Keratinocyte (primary cell): ENCODE data around the gene ALDH4A1. TPM values are rescaled to one million over a fixed set of nuclear protein-coding genes. Genes with fewer than 3 reads are reported as not detected.

ENCODE experiments used
- DNase-seq: peaks from one replicate; pipeline ENCODE4 v3.0.0-alpha.2; 2011; ENCODE audit warnings: low read depth, missing footprints, low spot score
- FAIRE-seq: peaks from 2 replicates; lab custom pipeline; 2011; peaks lifted over from hg19 to GRCh38; lab: Jason Lieb, UNC
- H2AFZ ChIP-seq: 2 replicates; pipeline ENCODE4 v1.6.0; 2012; ENCODE audit warnings: low read length, control low read depth, inconsistent platforms; ENCODE audit not compliant: control insufficient read depth
- H3K27ac ChIP-seq: 2 replicates; pipeline ENCODE4 v1.5.1; 2011; ENCODE audit warnings: low read length; ENCODE audit not compliant: control insufficient read depth, insufficient read depth
- H3K27me3 ChIP-seq: 3 replicates; pipeline ENCODE4 v1.6.0; 2011; ENCODE audit warnings: low read length; ENCODE audit not compliant: control insufficient read depth, insufficient read depth; ENCODE audit errors: extremely low read depth
- H3K36me3 ChIP-seq, 2 experiments: 2 replicates in 1 of 2; 3 replicates in 1 of 2; pipeline ENCODE4 v1.5.1; 2011; ENCODE audit warnings: low read length in 2 of 2, mild to moderate bottlenecking in 1 of 2; ENCODE audit not compliant: control insufficient read depth in 2 of 2, insufficient read depth in 2 of 2; ENCODE audit errors: extremely low read depth in 1 of 2
- H3K4me1 ChIP-seq: 3 replicates; pipeline ENCODE4 v1.5.1; 2011; ENCODE audit warnings: low read length; ENCODE audit not compliant: control insufficient read depth, insufficient read depth; ENCODE audit errors: extremely low read depth
- H3K4me2 ChIP-seq: 3 replicates; pipeline ENCODE4 v1.6.0; 2011; ENCODE audit warnings: low read depth, low read length; ENCODE audit not compliant: control insufficient read depth, insufficient read depth; ENCODE audit errors: extremely low read depth
- H3K4me3 ChIP-seq, 3 experiments: fragments of 200-600 bp in 1 of 3; sonication (generic) in 1 of 3; 2 replicates in 2 of 3; 3 replicates in 1 of 3; pipeline ENCODE4 v1.5.1; 2011 to 2016; ENCODE audit warnings: low read length in 3 of 3, mild to moderate bottlenecking in 3 of 3, control low read depth in 2 of 3, inconsistent platforms in 1 of 3, low read depth in 1 of 3, mixed read lengths in 1 of 3, mixed run types in 1 of 3, moderate library complexity in 1 of 3; ENCODE audit not compliant: control insufficient read depth in 2 of 3, insufficient read depth in 2 of 3; ENCODE audit errors: extremely low read depth in 1 of 3
- H3K79me2 ChIP-seq: 2 replicates; pipeline ENCODE4 v1.6.0; 2012; ENCODE audit warnings: low read length; ENCODE audit not compliant: control insufficient read depth, insufficient read depth
- H3K9ac ChIP-seq: 3 replicates; pipeline ENCODE4 v1.6.0; 2011; ENCODE audit warnings: low read length; ENCODE audit not compliant: control insufficient read depth, insufficient read depth; ENCODE audit errors: extremely low read depth
- H3K9me1 ChIP-seq: 3 replicates; pipeline ENCODE4 v1.6.0; 2011; ENCODE audit warnings: low read length; ENCODE audit not compliant: control insufficient read depth, insufficient read depth; ENCODE audit errors: extremely low read depth
- H3K9me3 ChIP-seq: 2 replicates; pipeline ENCODE4 v1.5.1; 2012; ENCODE audit warnings: low read depth, low read length; ENCODE audit not compliant: control insufficient read depth
- H4K20me1 ChIP-seq: 3 replicates; pipeline ENCODE4 v1.6.0; 2011; ENCODE audit warnings: low read length; ENCODE audit not compliant: control insufficient read depth, insufficient read depth; ENCODE audit errors: extremely low read depth
- EZH2 ChIP-seq: IDR thresholded peaks from one replicate; pipeline ENCODE4 v1.6.1; 2012; ENCODE audit warnings: inconsistent platforms, mild to moderate bottlenecking, low read length, moderate library complexity
- dilution Hi-C: fragments of 300-500 bp; cut with MboI; formaldehyde crosslinking; loops from one replicate; pipeline ENCODE4 v1.7.0; 2020; ENCODE audit warnings: low sequenced_read_pairs; ENCODE audit not compliant: extremely low pct_ligation_motif_present
- polyA plus RNA-seq, 5 experiments: library from polyadenylated mRNA; depleted of rRNA in 3 of 5; stranded (reverse) in 3 of 5; stranded (forward) in 1 of 5; unstranded in 1 of 5; fragments of >200 nt; gene quantifications; 1 replicate in 1 of 5; 2 replicates in 3 of 5; 3 replicates in 1 of 5; pipeline versions ENCODE4 v1.2.1 to v1.2.3, GENCODE V29; 2011 to 2012; ENCODE audit warnings: missing spikeins in 2 of 5, low read depth in 1 of 5, low replicate concordance in 1 of 5
- TF ChIP-seq, protein P1 (sequence below), 3 experiments: IDR thresholded peaks in 1 of 3; conservative IDR thresholded peaks in 1 of 3; optimal IDR thresholded peaks in 1 of 3; 2 replicates in 2 of 3; 3 replicates in 1 of 3; pipeline versions ENCODE3 to v1.5.1; 2011; ENCODE audit warnings: low read length in 3 of 3, mild to moderate bottlenecking in 3 of 3, moderate library complexity in 2 of 3, control low read depth in 1 of 3, inconsistent platforms in 1 of 3; ENCODE audit not compliant: insufficient read depth in 2 of 3; ENCODE audit errors: extremely low read depth in 1 of 3

Gene ALDH4A1
- polyA plus RNA-seq, 1 donor (not counting 4 experiments of a cell fraction or from before 2014, with no cell fraction given) = 52.7 TPM

DNA sequence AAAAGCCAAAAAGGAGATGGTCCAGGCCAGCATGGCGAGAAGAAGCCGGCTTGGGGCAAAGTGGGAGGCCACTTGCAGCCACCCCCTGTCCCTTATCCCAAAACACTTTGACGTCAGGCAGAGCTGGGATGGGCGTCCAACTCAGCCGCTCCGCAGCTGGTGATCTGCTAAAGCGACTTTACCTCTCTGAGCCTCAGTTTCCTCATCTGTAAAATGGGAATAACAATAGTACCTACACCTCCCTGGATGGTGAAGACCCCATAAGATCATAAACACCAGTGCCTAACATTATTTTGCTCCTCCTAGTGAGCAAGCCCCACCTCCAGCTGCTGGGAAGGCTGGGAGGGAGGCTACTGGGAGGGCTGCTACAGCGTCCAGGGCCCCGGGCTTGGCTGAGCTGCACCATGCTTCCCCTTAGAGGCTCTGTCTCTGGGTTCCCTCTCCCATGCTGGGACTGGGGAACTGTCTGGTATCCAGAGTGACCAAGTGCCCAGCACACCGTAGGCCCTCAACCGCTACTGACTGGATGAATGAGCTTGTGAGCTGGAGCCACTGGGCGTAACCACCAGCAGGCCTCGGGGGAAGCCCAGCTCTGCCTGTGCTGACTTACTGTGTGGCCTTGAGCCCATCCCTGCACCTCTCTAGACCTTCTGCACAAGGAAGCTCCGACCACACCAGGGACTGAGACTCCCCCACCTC, 35.8 kb upstream of the ALDH4A1 start:
- H3K9ac ChIP-seq = peak overlapping the region; percentile 65

DNA sequence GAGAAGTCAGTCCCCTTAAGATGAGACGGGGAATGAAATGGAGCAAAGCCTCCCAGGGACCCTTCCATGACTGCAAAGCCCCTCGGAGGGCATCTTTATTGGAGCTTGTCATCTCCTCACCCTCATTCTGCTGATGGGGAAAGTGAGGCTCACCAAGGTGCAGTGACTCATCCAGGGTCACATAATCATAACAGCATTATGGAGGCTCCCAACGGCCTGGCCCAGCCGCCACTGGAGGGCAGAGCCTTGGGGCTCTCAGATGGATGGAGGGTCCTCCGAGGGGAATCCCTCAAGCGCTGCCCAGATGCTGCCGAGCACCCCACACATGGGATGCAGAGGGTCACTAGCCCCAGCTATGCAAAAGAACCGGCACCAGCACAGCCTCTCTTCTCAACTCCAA, 35.2 kb upstream of the ALDH4A1 start:
- Histone ChIP-seq H3K4me2 (peak overlapping the region; percentile 20), H3K4me1 (peaks cover 79% of the 10 kb centered on the region), H3K4me3 (no peak overlapping the region), H3K9ac (peak overlapping the region; percentile 65), H4K20me1 (peaks cover 2% of the 10 kb centered on the region), H3K9me3 (no peaks in the 10 kb centered on the region), H3K27me3 (no peaks in the 10 kb centered on the region), H2AFZ (no peak overlapping the region), H3K9me1 (peaks cover 10% of the 10 kb centered on the region), H3K27ac (peak overlapping the region; percentile 93), H3K79me2 (peaks cover 96% of the 10 kb centered on the region), H3K36me3 (peaks cover 7 to 27% of the 10 kb centered on the region in 2 experiments)
- dilution Hi-C loops = no loop called here
- no peak for DNase-seq
- FAIRE-seq = no peak
- TF ChIP-seq EZH2 = no peak
- TF ChIP-seq, protein P1, sequence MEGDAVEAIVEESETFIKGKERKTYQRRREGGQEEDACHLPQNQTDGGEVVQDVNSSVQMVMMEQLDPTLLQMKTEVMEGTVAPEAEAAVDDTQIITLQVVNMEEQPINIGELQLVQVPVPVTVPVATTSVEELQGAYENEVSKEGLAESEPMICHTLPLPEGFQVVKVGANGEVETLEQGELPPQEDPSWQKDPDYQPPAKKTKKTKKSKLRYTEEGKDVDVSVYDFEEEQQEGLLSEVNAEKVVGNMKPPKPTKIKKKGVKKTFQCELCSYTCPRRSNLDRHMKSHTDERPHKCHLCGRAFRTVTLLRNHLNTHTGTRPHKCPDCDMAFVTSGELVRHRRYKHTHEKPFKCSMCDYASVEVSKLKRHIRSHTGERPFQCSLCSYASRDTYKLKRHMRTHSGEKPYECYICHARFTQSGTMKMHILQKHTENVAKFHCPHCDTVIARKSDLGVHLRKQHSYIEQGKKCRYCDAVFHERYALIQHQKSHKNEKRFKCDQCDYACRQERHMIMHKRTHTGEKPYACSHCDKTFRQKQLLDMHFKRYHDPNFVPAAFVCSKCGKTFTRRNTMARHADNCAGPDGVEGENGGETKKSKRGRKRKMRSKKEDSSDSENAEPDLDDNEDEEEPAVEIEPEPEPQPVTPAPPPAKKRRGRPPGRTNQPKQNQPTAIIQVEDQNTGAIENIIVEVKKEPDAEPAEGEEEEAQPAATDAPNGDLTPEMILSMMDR (optimal IDR thresholded peaks at IDR 0.05 in 1 of 3, IDR thresholded peaks at IDR 0.05 in 1 of 3, conservative IDR thresholded peaks at IDR 0.05 in 1 of 3; ENCODE audit: extremely low read depth in 1 of 3, insufficient read depth in 2 of 3, low read length in 3 of 3) = no peak

More for the DNA sequence above, 35.8 kb upstream of the ALDH4A1 start:
- Histone ChIP-seq H3K36me3 (peaks cover 7 to 25% of the 10 kb centered on the region in 2 experiments), H3K4me1 (peaks cover 75% of the 10 kb centered on the region), H2AFZ (no peak overlapping the region), H3K27ac (peak overlapping the region; percentile 93), H3K9me1 (peaks cover 10% of the 10 kb centered on the region), H3K4me3 (no peak overlapping the region), H3K79me2 (peaks cover 96% of the 10 kb centered on the region), H4K20me1 (peaks cover 2% of the 10 kb centered on the region), H3K4me2 (peak overlapping the region; percentile 60), H3K27me3 (no peaks in the 10 kb centered on the region), H3K9me3 (no peaks in the 10 kb centered on the region)
- DNase-seq (no peak), FAIRE-seq (peak; percentile 53)
- dilution Hi-C loops = no loop called here
- TF ChIP-seq, protein P1 (optimal IDR thresholded peaks at IDR 0.05 in 1 of 3, IDR thresholded peaks at IDR 0.05 in 1 of 3, conservative IDR thresholded peaks at IDR 0.05 in 1 of 3; ENCODE audit: extremely low read depth in 1 of 3, insufficient read depth in 2 of 3, low read length in 3 of 3) = no peak
- no peak for TF ChIP-seq EZH2
